ENCODE measurements around the gene CDC37L1.
"Not testable (repeated sequence)": the region's sequence is repeated elsewhere in the genome, so short reads cannot be mapped to it uniquely, and the experiment has no call there.

Gene CDC37L1

DNA sequence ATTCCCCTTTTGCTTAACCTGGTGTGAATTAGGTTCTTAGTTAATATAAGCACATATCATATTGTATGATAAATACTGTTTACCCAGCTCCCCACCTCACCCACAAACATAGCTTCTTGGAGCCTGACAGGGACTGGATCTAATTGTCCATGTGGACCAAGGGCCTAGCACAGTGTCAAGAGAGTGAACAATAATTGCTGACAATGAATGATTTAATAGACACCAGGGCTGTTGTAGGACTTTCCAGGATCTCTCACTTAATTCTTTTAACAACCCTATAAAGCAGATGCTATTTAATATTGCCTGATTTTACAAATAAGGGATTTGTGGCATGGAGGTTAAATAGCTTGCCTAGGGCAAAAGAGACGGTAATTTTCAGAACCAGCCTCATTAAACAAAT is 36.8 kb downstream of the CDC37L1 start:
- DNase-seq (ENCODE audit: low spot score): no peak

DNA sequence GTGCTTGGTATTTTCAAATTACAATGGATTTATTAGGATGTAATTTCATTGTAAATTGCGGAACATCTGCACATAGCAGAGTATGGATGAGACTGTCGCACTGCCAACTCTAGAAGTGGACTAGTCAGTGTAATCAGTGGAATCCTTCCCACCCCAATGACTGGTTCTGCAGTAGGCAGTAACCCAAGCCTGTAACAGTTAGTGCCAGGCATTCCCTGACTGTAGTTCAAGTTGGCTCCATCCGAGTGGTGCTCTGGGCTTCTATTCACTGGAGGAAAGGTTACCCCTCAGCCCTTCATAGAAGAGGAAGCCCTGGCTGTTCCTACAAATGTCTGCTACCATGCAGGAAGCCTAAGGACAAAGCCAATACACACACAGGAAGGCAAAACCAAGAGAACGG is 38.4 kb downstream of the CDC37L1 start:
- no peak for DNase-seq (ENCODE audit: low spot score)

DNA sequence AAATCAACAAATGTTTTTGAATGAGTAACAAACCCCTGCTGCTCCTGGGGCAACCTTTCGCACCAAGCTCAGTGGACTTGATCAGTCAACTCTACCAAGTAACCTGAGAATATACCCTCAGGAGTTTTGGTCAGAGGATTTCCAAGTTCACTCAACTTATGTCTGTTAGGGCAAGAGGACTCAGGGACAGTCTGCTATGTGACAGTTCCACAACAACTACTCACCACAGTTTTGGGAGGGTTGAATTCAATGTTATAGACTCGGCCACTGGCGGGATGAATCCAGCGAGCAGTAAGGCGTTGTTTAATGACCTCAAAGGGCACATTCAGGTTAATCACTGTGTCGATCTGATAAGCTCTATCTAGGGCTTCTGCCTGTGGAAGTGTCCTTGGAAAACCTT is 39.5 kb downstream of the CDC37L1 start:
- DNase-seq (ENCODE audit: low spot score): no peak

DNA sequence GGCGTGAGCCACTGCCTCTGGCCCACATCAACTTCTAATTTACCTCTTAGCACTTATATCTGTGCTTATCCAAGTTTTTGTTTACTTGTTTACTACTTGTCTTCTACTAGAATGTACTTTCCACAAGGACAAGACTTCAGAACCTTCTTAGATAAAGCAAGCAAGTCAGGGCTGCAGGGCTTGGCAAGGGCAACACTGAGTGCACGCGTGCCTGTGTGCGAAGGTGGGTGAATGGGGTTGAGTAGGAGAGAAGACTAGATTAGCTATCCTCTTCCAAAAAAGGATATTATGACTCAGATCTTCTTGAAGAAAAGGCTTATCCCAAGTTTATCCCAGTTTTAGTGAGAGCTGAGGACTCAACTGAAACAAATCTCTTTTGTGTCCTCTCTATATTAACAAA is 42.4 kb downstream of the CDC37L1 start:
- no peak for DNase-seq (ENCODE audit: low spot score)

DNA sequence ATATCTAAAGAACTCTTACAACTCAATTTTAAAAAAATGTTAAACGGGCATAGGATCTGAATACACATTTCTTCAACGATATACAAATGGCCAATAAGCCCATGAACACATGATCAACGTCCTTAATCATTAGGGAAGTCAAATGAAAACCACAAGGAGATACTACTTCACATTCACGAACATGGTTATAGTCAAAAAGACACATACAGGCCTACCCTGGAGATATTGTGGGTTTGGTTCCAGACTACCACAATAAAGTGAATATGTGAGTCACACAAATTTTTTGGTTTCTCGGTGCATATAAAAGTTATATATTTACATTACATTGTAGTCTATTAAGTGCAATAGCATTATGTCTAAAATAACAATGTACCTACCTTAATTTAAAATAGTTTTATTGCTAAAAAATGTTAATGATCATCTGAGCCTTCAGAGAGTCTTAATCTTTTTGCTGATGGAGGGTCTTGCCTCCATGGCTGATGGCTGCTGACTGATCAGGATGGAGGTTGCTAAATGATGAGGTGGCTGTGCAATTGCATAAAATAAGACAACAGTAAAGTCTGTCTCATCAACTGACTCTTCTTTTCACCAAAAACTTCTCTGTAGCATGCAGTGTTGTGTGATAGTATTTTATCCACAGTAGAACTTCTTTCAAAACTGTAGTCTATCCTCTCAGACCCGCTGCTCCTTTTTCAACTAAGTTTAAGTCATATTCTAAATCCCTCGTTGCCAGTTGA is 46.5 kb downstream of the CDC37L1 start:
- DNase-seq (ENCODE audit: low spot score): no peak

DNA sequence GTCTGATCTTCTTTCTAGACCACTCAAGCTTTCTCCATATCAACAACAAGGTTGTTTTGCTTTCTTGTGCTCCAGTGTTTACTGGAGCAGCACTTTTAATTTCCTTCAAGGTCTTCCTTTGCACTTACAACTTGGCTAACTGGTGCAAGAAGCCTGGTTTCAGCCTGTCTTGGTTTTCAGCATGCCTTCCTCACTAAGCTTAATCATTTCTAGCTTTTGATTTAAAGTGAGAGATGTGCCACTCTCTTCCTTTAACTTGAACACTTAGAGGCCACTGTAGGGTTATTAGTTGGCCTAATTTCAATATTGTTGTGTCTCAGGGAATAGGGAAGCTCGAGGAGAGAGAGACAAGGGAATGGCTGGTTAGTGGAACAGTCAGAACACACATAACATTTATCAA is 48.2 kb downstream of the CDC37L1 start:
- no peak for DNase-seq (ENCODE audit: low spot score)

DNA sequence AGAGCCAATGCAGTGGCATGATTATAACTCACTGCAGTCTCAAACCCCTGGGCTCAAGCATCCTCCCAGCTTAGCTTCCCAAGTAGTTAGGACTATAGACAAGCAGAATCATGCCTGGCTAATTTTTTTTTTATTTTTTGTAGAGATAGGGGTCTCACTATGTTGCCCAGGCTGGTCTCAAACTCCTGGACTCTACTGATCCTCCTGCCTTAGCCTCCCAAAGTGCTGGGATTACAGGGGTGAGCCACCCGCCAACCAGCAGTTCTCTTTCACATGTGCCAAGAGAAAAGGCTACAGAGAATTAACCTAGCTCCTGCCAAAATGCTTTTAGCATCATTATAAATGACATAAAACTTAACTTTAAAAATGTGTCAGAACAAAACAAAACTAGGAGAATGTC is 53.5 kb downstream of the CDC37L1 start:
- DNase-seq (ENCODE audit: low spot score): no peak

DNA sequence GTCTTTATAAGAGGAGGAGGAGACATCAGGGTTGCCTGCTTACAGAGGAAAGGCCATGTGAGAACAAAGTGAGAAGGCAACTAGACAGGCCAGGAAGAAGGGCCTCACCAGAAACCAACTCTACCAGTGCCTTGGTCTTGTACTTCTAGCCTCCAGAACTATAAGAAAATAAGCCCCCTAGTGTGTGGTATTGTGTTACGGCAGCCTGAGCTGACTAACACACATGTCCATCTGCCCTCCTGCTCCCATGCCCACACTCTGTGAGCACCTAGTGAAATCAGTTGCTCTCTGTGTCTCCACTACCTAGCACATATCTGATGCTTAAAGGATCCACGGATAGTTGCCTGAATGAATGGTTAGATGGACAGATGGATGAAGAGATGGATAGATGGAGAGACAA is 54.8 kb downstream of the CDC37L1 start:
- DNase-seq (ENCODE audit: low spot score): no peak

DNA sequence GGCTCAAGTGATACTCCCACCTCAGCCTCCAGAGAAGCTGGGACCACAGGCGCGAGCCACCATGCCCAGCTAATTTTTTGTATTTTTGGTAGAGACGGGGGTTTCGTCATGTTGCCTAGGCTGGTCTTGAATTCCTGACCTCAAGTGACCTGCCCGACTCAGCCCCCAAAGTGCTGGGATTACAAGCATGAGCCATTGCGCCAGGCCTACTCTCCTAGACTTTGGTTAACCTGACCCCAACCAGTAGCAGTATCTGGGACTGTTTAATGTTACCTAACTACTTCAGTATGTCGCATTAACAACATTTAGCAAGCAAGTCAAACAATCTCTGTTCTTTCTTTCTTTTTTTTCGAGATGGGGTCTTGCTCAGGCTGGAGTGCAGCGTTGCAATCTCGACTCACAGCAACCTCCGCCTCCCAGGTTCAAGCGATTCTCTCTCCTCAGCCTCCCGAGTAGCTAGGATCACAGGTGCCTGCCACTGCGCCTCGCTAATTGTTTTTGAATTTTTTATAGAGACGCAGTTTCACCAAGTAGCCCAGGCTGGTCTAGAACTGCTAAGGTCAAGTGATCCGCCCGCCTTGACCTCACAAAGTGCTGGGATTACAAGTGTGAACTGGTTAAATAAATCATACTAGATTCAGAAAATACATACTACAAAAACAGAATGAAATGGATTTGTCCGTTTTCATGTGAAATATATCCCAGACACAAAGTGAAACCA is 59.7 kb downstream of the CDC37L1 start:
- no peak for DNase-seq (ENCODE audit: low spot score)

DNA sequence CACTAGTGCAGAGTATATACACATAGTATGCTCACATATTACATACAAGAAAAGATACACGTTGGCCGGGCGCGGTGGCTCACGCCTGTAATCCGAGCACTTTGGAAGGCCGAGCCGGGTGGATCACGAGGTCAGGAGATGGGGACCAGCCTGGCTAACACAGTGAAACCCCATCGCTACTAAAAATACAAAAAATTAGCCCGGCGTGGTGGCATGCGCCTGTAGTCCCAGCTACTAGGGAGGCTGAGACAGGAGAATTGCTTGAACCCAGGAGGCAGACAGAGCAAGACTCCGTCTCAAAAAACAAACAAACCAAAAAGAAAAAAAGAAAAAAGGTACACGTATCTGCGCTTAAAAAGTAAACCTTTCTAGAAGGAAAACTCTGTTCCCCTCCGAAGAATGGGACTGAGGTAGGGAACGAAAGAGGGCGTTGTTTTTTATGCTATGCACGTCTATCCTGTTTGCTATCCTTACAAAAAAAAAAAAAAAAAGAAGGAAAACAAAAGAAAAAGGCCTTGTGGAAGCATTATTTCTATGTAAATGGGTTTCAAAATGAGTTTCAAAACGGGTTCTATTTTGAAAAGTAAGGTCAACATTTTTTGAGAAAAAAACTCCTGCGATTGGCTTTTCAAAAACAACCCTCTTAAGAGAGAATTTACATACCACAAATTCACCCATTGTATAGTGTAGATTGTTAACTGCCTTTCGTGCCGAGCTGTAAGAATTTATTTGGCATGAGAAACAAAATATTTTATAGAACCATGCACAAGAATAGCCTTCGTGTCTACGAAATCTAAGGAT is 60.4 kb downstream of the CDC37L1 start:
- DNase-seq (ENCODE audit: low spot score): no peak

DNA sequence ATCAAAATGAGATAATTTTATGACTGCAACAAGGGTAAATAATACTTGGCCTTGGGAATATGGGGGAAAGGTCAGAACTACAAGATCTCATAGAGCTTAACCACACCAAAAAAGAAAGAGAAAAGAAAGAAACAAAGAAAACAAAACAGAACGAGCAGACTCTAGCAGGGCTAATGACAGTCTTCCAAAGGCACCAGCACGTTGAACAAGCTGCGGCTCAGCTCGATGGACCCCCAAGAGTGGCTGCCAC is 60.9 kb downstream of the CDC37L1 start:
- no peak for DNase-seq (ENCODE audit: low spot score)

DNA sequence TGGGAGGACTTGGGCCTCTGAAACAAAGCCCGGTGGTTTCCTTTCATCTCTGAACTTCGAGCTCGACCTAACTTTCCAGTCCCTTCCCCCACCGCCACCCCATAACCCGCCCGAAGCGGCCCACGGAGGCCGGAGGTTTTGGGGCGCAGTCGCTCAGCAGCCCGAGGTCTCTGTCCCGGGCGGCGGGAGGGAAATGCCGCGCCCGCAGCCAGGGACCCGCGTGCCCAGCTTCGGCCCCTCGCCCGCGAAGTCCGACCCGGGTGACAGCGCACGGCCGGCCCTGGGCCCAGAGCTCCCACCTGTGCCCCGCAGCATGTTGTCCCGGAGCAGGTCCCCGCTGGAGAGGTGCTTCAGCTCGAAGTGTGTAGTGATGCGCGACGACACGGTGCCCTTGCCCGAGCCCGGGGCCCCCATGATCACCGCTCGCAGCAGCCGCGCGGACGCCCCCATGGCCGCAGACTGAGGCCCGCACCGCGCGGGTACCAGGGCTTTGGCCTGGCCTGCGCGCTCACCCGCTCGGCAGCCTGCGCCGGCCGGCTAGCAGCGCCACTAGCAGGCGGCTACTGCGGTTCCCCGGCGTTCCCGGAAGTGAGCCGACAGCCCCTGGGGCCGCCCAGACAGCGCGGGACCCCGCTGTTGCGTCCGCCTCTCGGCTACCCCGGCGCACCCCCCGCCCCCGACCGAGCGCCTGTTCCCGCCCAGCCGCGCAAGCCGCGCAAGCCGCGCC is 61.4 kb downstream of the CDC37L1 start, which contains the start of gene AK3:
Gene AK3 (minus strand): TSS at position 565 of the 727 bp plus-strand sequence. CDS start 115 bp downstream, at position 450.
- peak; percentile 93 for DNase-seq (ENCODE audit: low spot score)

DNA sequence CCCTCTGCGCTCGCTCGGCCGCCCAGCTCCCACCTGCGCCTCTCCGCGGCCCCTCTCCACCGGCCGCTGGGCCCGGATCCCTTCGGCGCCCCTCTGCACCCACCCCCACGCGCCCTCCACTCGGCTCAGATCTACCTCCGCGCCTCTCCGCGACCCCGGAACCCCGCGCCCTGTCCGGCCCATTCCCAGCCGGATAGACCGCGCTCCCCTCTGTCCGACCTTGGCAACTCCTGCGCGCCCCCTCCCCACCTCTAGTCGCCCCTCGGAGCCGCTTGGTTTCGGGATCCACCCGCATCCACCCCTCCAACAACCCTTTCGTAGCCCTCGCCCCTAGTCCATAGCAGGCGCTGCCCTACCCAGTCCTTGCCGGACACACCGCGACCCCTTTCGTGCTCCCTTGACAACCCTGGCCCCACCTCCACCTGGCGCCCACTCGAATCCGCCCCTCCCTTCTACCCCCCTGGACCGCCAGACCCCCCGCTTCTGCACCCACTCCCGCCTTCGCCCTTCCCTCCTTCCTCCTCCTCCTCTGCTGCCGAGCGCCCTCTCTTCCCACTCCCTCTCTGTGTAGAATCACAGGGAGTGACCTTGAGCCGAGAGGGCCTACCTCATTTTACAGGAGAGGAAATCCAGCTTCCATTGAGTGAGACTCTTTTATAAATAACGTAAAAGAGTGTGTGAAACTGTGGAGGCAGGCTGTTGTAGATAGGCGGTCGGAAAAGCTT is 62.2 kb downstream of the CDC37L1 start:
- peak; percentile 70 for DNase-seq (ENCODE audit: low spot score)

DNA sequence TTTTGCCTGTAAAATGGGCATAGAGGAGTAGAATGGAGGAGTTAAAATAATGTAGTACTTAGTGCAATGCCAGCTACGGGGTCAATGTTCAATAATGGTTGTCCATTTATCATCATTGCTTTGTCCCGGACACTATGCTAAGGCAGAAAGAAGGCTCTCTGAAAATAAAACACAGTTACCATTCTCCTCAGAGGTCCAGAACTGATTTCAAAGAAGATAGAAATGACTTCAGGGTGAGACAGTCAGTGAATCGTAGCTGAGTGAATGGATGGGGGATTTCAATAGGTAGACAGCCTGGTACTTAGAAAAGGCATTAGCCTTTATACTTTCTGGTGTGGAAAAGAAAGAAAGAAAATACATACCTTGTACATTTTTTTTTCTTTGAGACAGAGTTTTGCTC is 62.9 kb downstream of the CDC37L1 start:
- no peak for DNase-seq (ENCODE audit: low spot score)

DNA sequence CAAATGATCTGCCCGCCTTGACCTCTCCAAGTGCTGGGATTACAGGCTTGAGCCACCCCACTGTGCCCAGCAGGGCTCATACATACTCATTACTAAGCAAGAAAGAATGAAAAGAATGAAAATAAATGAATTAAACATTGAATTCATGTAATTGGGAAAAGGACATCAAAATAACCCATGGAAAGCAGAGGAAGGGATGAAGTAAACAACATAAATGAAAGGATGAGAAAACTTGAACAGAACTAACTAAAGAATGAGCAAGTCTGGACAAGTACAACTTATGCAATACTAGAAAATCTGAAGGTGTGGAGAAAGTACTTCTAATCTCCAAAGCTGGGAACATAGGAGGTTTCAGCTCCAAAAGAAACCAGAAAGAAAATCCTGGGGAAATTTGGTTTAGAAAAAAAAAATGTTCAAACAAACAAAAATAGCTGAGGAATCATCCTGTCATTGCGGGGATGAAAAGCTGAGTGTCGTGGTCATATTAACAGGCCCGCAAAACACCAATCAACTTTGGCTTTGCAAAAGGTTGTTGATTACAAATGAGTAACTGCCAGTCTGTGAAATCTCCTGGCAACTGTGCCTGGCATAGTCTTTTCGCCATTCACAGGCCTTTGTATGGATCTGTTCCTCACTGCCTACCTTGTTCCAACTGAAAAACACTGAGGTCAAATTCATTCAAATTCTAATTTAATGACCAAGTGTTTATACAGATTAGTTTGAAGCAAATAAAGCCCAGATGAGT is 63.9 kb downstream of the CDC37L1 start:
- no peak for DNase-seq (ENCODE audit: low spot score)

DNA sequence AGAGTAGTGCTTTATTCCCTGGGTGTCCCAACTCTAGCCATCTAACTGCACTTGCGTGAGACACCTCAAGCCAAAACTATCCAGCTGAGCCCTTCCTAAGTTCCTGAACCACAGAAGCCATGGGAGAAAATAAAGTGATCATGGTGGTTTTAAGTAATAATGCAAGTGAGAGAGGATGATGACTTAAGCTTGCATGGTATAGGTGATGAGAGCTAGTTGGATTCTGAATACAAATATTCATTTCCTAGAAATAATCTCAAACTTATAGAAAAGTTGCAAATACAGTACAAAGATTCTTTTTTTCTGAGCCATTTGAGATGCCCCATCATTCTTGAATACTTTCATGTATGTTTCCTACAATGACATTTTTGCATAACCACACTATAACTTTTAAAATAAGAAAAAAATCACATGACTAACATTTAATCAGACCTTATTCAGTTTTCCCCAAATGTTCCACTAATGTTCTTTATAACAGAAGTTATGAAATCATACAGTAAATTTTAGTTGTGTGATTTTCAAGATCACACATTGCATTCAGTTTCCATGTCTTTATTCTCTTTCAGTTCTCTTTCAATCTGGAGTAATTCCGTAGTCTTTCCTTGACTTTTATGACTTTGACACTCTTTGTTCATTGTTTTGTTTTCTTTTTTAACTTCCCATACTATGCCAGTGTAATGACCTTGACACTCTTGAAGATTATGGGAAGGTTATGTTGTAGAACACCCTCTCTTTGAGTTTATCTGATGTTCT is 67.1 kb downstream of the CDC37L1 start:
- DNase-seq (ENCODE audit: low spot score): no peak

DNA sequence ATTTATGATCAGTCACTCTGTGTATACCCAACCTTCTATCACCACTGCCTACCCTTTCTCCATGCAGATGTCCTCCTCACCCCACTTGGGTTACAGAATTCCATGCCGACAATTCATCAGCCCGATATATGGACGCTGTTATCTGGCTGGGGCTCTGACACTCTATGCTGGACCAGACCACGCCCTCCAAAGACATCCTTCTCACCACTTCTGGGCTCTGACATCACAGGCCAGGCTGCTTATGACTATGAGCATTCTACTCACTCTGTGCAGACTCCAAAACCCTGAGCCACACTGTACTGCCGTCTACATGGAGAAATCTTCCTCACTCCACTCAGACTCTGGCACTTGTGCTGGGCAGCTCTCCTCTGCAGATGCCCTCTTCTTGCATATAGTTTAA is 69.2 kb downstream of the CDC37L1 start:
- no peak for DNase-seq (ENCODE audit: low spot score)

DNA sequence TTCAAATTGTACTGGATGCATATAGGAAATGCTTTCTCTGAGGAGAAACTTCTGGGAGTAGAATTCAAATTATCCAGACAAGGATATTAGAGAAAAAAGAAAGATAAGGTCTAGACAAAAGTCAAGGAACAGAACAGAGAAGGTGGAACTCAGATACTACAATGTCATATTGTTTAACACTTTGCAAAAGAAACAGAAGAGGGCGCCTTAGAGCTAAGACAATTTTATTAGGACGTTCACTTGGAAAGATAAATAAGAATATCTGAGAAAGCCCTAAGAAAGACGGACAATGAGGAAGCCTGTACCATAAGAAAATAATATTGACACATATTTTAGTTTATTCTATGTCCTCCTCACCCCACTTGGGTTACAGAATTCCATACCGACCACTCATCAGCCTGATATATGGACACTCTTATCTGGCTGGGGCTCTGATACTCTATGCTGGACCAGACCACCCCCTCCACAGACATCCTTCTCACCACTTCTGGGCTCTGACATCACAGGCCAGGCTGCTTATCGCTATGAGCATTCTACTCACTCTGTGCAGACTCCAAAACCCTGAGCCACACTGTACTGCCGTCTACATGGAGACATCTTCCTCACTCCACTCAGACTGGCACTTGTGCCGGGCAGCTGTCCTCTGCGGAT is 70.8 kb downstream of the CDC37L1 start:
- no peak for DNase-seq (ENCODE audit: low spot score)

DNA sequence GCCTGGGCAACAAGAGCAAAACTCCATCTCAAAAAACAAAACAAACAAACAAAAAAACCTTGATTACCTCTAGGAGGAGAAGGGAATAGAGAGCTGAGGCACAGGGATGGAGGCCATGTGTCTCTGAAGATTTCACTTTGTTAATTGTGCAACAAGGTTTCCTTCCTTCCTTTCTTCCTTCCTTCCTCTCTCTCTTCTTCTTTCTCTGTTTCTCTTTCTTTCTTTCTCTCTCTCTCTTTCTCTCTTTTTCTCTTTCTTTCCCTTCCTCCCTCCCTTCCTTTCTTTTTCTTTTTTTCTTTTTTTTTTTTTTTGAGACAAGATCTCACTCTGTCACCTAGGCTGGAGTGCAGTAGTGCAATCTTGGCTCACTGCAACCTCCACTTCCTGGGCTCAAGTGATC is 75.2 kb downstream of the CDC37L1 start:
- not testable (repeated sequence) for DNase-seq (ENCODE audit: low spot score)
